Kidney (tissue), 14 donors: ENCODE data around the gene SRRM5. TPM values are rescaled to one million over a fixed set of nuclear protein-coding genes. Genes with fewer than 3 reads are reported as not detected.
A peak's percentile ranks its signal among the peaks of the same experiment; 100 is the strongest.

Experiments used
- DNase-seq, 5 donors: peaks; one replicate each; pipeline ENCODE4 v3.0.0-alpha.2; 2013 to 2020
- FAIRE-seq: peaks from 2 replicates; lab custom pipeline; 2012; peaks lifted over from hg19 to GRCh38; lab: Jason Lieb, UNC
- H3K27ac ChIP-seq, 2 donors: one replicate each; pipeline ENCODE4 v1.7.0; 2013; ENCODE audit warnings: low read depth in 2 of 2, low read length in 2 of 2, inconsistent platforms in 1 of 2
- H3K27me3 ChIP-seq: one replicate; pipeline ENCODE4 v1.7.1; 2013; ENCODE audit warnings: low read length, inconsistent platforms; ENCODE audit not compliant: control insufficient read depth, insufficient read depth
- H3K36me3 ChIP-seq, 3 donors: one replicate each; pipeline versions ENCODE4 v1.7.0 to v1.7.1; 2013; ENCODE audit warnings: low read length in 3 of 3, control low read depth in 1 of 3, inconsistent platforms in 1 of 3; ENCODE audit not compliant: insufficient read depth in 3 of 3, control insufficient read depth in 2 of 3
- H3K4me1 ChIP-seq, 3 donors: one replicate each; pipeline versions ENCODE4 v1.7.0 to v1.7.1; 2013; ENCODE audit warnings: low read length in 3 of 3, inconsistent platforms in 1 of 3, low read depth in 1 of 3; ENCODE audit not compliant: control insufficient read depth in 2 of 3, insufficient read depth in 2 of 3
- H3K4me3 ChIP-seq, 3 donors: one replicate each; pipeline versions ENCODE4 v1.7.0 to v1.8.1; 2013; ENCODE audit warnings: low read length in 3 of 3, control low read depth in 1 of 3, inconsistent platforms in 1 of 3
- H3K9ac ChIP-seq, 3 donors: one replicate each; pipeline versions ENCODE4 v1.7.0 to v1.7.1; 2013; ENCODE audit warnings: low read length in 3 of 3, control low read depth in 1 of 3, inconsistent platforms in 1 of 3
- H3K9me3 ChIP-seq, 3 donors: one replicate each; pipeline versions ENCODE4 v1.7.0 to v1.7.1; 2013; ENCODE audit warnings: low read length in 3 of 3, control low read depth in 1 of 3, inconsistent platforms in 1 of 3; ENCODE audit not compliant: control insufficient read depth in 2 of 3, insufficient read depth in 1 of 3
- CTCF ChIP-seq: IDR thresholded peaks from 3 replicates; pipeline ENCODE4 v1.5.1; 2012; ENCODE audit warnings: mild to moderate bottlenecking, moderate library complexity, borderline replicate concordance; ENCODE audit not compliant: insufficient read depth; ENCODE audit errors: extremely low read depth
- intact Hi-C: fragments of 100-400 bp; cut with DNase I; formaldehyde crosslinking; loops from one replicate; pipeline ENCODE4 v1.11.1; 2022
- polyA plus RNA-seq: library from polyadenylated mRNA; stranded (reverse); fragments of 350-450 nt; fragmentation: Illumina TruSeq; extraction: RNeasy Lipid Tissue Mini Kit (QIAGEN cat#74804); gene quantifications from one replicate; pipeline ENCODE4 v1.2.3, GENCODE V29; 2014; ENCODE audit warnings: low read depth, low replicate concordance; ENCODE audit not compliant: insufficient read depth
- total RNA-seq: library from RNA; stranded (reverse); fragmentation: NEBNext Ultra II Directional; extraction: Animal tissue kit (Norgen Biotek cat#: 25700); gene quantifications from one replicate; pipeline ENCODE4 v1.2.1, GENCODE V29; 2021
- donor health status: control.
- donor health status: control.
- donor health status: control.
- donor health status: control.
- donor health status: control.
- donor health status: DM: yes; HTN: yes; CAD: no.
- donor health status: Normal renal cell carcinoma (clear cell type).

SRRM5 gene
- total and polyA plus RNA-seq, 2 donors from 2014 or later: 0.22 to 0.28 TPM

- no peak for DNase-seq
- intact Hi-C loops: no loop called here
Measured at GRCh38 chr19:43623889-43624670, 12.2 kb downstream of the SRRM5 start.

DNA sequence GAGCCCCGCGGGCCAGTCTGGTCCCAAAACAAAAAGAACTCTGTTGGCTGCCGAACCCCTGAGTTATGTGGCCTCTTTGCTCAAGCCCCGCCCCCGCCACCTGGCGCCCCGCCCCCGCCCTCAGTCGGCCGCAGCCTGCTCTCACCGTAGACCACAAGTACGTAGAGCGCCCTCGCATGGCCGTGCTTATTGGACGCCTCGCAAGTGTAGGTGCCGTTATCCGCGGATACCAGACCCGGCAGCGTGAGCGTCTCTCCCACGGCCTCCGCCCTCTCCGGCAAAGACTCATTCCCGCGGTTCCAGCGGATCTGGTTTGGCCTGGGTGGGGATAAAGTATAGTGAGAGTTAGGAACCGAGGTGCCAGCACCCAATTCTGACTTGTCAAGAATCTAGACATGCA lies 13.0 kb downstream of the SRRM5 start:
- no peak overlapping the region for H3K27ac ChIP-seq
- no peaks in the 10 kb centered on the region for H3K27me3 ChIP-seq
- no peaks in the 10 kb centered on the region for H3K9me3 ChIP-seq
- no peak overlapping the region for H3K9ac ChIP-seq
- H3K36me3 ChIP-seq: no peaks in the 10 kb centered on the region
- intact Hi-C loops: no loop called here
- peak in 4 of 5 donors; percentile 17 to 82 (median 51) for DNase-seq
- no peak overlapping the region for H3K4me3 ChIP-seq
- H3K4me1 ChIP-seq: peaks cover 0 to 2% (median 0%) of the 10 kb centered on the region in 3 donors
- TF ChIP-seq CTCF: no peak
- FAIRE-seq: no peak

More at GRCh38 chr19:43623889-43624670, 12.2 kb downstream of the SRRM5 start:
- H3K9ac ChIP-seq: no peak overlapping the region
- H3K4me3 ChIP-seq: no peak overlapping the region
- H3K4me1 ChIP-seq: peaks cover 0 to 3% (median 0%) of the 10 kb centered on the region in 3 donors
- H3K36me3 ChIP-seq: no peaks in the 10 kb centered on the region
- no peaks in the 10 kb centered on the region for H3K27me3 ChIP-seq
- TF ChIP-seq CTCF: no peak
- no peak overlapping the region for H3K27ac ChIP-seq
- H3K9me3 ChIP-seq: no peaks in the 10 kb centered on the region
- no peak for FAIRE-seq

DNA sequence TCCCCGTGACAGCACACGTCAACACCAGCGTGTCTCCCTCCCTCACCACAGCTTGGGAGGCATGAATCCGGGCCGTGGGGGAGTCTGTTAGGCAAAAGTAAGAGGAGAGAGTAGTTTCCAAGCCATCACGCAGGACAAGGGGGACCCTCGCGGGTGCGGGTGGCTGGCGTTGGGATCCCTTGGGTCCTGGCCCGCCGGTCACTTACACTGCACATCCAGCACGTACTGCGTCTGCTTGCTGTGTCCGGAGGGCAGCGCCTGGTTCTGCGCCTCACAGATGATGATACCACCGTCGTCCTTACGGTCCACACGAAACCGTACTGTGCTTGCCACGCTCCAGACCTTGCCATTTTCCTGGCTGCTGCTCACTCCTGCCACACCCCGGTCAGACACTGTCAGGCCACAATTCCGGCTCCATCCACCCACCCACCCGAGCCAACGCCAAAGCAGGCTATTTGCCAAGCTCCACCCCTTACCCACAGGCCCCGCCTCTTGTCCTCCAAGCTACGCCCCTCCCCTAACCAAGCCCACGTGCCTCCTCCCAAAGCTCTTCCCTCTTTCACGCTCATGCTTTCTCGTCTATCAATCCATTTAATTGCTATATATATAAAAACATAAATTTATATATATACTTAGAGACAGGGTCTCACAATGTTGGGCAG lies 14.2 kb downstream of the SRRM5 start:
- Histone ChIP-seq H3K4me3 (no peak overlapping the region), H3K9ac (no peak overlapping the region), H3K9me3 (no peaks in the 10 kb centered on the region), H3K27me3 (no peaks in the 10 kb centered on the region), H3K27ac (no peak overlapping the region), H3K36me3 (no peaks in the 10 kb centered on the region), H3K4me1 (no peaks in the 10 kb centered on the region)
- DNase-seq: no peak
- no peak for FAIRE-seq
- no peak for TF ChIP-seq CTCF
- intact Hi-C loops: no loop called here
